ENCODE measurements around the gene LMAN2.
"Not testable (repeated sequence)": the region's sequence is repeated elsewhere in the genome, so short reads cannot be mapped to it uniquely, and the experiment has no call there.

Gene LMAN2

GRCh38 chr5:177378884-177379883 lies 27.7 kb upstream of the LMAN2 start:
- no peak for DNase-seq

- no peak for DNase-seq
Measured at GRCh38 chr5:177377851-177378776, 26.6 kb upstream of the LMAN2 start.

GRCh38 chr5:177376107-177376506 lies 24.6 kb upstream of the LMAN2 start:
- no peak for DNase-seq

- not testable (repeated sequence) for DNase-seq
Measured at GRCh38 chr5:177375516-177375915, 24.0 kb upstream of the LMAN2 start.

- DNase-seq = no peak
Measured at GRCh38 chr5:177374211-177374610, 22.7 kb upstream of the LMAN2 start.

- DNase-seq = no peak
Measured at GRCh38 chr5:177373806-177374205, 22.3 kb upstream of the LMAN2 start.

- no peak for DNase-seq
Measured at GRCh38 chr5:177372910-177373309, 21.4 kb upstream of the LMAN2 start.

- no peak for DNase-seq
Measured at GRCh38 chr5:177372034-177372896, 20.8 kb upstream of the LMAN2 start.

GRCh38 chr5:177371120-177372033 lies 19.9 kb upstream of the LMAN2 start:
- no peak for DNase-seq

- peak in 3 of 4 experiments; percentile 15 to 47 (median 43) for DNase-seq
Measured at GRCh38 chr5:177370488-177371119, 19.1 kb upstream of the LMAN2 start.

GRCh38 chr5:177369645-177370440 lies 18.4 kb upstream of the LMAN2 start:
- no peak for DNase-seq

- DNase-seq = no peak
Measured at GRCh38 chr5:177368869-177369644, 17.6 kb upstream of the LMAN2 start.

- no peak for DNase-seq
Measured at GRCh38 chr5:177367981-177368868, 16.8 kb upstream of the LMAN2 start.

GRCh38 chr5:177367323-177367848 lies 15.9 kb upstream of the LMAN2 start:
- no peak for DNase-seq

GRCh38 chr5:177366528-177367322 lies 15.3 kb upstream of the LMAN2 start:
- DNase-seq = no peak

- no peak for DNase-seq
Measured at GRCh38 chr5:177365845-177366527, 14.5 kb upstream of the LMAN2 start.

All from activated CD4-positive, CD25-positive, alpha-beta regulatory T cell (primary cell).